ENCODE results near the gene RASAL2. TPM values are rescaled to one million over a fixed set of nuclear protein-coding genes. Genes with fewer than 3 reads are reported as not detected.

The RASAL2 gene
- total RNA-seq, 1 experiment from 2014 or later: 36.8 TPM

DNA sequence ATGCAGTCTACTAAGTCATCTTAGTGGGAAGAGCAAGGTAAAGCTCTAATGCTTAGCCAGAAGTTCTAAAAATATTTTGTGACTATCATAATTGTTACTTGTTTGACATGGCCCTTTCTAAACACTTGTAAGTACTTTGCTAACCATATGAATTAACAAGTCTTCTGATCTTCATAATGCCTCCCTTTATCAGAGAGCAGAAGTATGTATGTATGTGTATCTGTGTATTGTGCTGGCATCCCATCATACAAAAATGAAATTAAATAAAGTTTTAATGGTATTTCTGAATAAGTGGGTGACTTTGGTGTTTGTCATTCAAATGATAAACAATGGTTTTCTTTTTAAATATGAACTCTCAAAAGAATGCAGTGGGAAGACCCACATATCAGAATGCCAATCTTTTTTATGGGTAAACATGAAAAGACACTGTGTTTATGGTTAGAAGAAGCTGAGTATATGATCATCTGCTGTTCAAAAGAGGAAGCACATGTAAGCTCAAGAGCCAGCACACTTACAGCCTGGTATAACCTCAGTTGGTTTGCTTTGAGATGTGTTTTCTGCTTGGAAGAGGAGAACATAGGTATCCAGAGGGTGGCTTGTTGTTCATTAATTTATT, 243.3 kb downstream of the RASAL2 start:
- Histone ChIP-seq H3K9me3 (no peaks in the 10 kb centered on the region), H3K27me3 (replicated peaks; ENCODE audit: control insufficient read depth, insufficient read depth, low read length) (no peaks in the 10 kb centered on the region), H3K36me3 (ENCODE audit: control insufficient read depth, insufficient read depth, low read length) (no peaks in the 10 kb centered on the region), H3K4me1 (peaks cover 6% of the 10 kb centered on the region; the same call in 1 of the 2 replicates), H3K4me3 (ENCODE audit: low read depth, low read length) (no peak overlapping the region)
- intact Hi-C loops (cut with micrococcal nuclease; ENCODE audit: unreplicated experiment): no loop called here
- TF ChIP-seq, protein P1, sequence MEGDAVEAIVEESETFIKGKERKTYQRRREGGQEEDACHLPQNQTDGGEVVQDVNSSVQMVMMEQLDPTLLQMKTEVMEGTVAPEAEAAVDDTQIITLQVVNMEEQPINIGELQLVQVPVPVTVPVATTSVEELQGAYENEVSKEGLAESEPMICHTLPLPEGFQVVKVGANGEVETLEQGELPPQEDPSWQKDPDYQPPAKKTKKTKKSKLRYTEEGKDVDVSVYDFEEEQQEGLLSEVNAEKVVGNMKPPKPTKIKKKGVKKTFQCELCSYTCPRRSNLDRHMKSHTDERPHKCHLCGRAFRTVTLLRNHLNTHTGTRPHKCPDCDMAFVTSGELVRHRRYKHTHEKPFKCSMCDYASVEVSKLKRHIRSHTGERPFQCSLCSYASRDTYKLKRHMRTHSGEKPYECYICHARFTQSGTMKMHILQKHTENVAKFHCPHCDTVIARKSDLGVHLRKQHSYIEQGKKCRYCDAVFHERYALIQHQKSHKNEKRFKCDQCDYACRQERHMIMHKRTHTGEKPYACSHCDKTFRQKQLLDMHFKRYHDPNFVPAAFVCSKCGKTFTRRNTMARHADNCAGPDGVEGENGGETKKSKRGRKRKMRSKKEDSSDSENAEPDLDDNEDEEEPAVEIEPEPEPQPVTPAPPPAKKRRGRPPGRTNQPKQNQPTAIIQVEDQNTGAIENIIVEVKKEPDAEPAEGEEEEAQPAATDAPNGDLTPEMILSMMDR (IDR thresholded peaks at IDR 0.05; ENCODE audit: insufficient read depth in 1 of 2, low read depth in 1 of 2, low read length in 1 of 2, severe bottlenecking in 1 of 2, unreplicated experiment in 1 of 2): no peak
- POLR2A ChIA-PET: no interaction called here
- Mint-ChIP-seq H3K9me3 (ENCODE audit: unreplicated experiment) (no peaks in the 10 kb centered on the region), H3K4me1 (ENCODE audit: low read depth, unreplicated experiment) (peaks cover 6% of the 10 kb centered on the region), H3K27me3 (ENCODE audit: insufficient read depth, unreplicated experiment) (no peaks in the 10 kb centered on the region), H3K4me3 (ENCODE audit: unreplicated experiment) (no peak overlapping the region), H3K36me3 (ENCODE audit: insufficient read depth, unreplicated experiment) (peaks cover 6% of the 10 kb centered on the region), H3K27ac (ENCODE audit: unreplicated experiment) (no peak overlapping the region)
- CTCF ChIA-PET: interaction anchor here (0.6 kb wide), 1 partner anchor 67 kb away, joined by 5 read pairs; no protein-coding TSS in a partner anchor
- DNase-seq: no peak
- BruUV-seq (replicated peaks): no TSS peak

DNA sequence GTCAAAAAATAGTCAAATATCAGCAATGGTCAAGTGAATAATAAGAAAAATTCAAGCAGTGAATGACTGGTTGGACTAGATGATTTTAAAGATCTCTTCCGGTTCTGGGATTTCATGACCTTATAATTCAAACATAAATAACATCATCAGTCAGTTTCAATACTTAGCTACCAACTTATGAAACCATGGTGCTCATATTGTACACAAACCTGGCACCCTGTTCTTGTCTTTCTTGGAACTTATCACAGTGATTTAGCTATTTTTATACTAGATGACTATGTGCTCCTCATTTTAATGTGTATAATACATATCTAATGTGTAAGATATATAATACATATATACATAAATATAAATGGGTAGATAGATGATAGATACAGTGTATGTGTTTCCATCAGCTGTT, 245.9 kb downstream of the RASAL2 start:
- CTCF ChIA-PET: no interaction called here
- Histone ChIP-seq H3K4me3 (ENCODE audit: low read depth, low read length) (no peak overlapping the region), H3K27me3 (replicated peaks; ENCODE audit: control insufficient read depth, insufficient read depth, low read length) (no peaks in the 10 kb centered on the region), H3K9me3 (no peaks in the 10 kb centered on the region), H3K4me1 (peaks cover 17% of the 10 kb centered on the region), H3K36me3 (ENCODE audit: control insufficient read depth, insufficient read depth, low read length) (no peaks in the 10 kb centered on the region)
- no peak overlapping the region for H3K27ac Mint-ChIP-seq (ENCODE audit: unreplicated experiment)
- intact Hi-C loops (cut with micrococcal nuclease; ENCODE audit: unreplicated experiment): no loop called here
- H3K27me3 Mint-ChIP-seq (ENCODE audit: insufficient read depth, unreplicated experiment): no peaks in the 10 kb centered on the region
- no peak for DNase-seq
- BruUV-seq (replicated peaks): no TSS peak
- POLR2A ChIA-PET: no interaction called here
- H3K4me1 Mint-ChIP-seq (ENCODE audit: low read depth, unreplicated experiment): peaks cover 20% of the 10 kb centered on the region
- TF ChIP-seq, protein P1 (IDR thresholded peaks at IDR 0.05; ENCODE audit: insufficient read depth in 1 of 2, low read depth in 1 of 2, low read length in 1 of 2, severe bottlenecking in 1 of 2, unreplicated experiment in 1 of 2): no peak
- no peaks in the 10 kb centered on the region for H3K9me3 Mint-ChIP-seq (ENCODE audit: unreplicated experiment)
- H3K4me3 Mint-ChIP-seq (ENCODE audit: unreplicated experiment): no peak overlapping the region
- H3K36me3 Mint-ChIP-seq (ENCODE audit: insufficient read depth, unreplicated experiment): peaks cover 6% of the 10 kb centered on the region

DNA sequence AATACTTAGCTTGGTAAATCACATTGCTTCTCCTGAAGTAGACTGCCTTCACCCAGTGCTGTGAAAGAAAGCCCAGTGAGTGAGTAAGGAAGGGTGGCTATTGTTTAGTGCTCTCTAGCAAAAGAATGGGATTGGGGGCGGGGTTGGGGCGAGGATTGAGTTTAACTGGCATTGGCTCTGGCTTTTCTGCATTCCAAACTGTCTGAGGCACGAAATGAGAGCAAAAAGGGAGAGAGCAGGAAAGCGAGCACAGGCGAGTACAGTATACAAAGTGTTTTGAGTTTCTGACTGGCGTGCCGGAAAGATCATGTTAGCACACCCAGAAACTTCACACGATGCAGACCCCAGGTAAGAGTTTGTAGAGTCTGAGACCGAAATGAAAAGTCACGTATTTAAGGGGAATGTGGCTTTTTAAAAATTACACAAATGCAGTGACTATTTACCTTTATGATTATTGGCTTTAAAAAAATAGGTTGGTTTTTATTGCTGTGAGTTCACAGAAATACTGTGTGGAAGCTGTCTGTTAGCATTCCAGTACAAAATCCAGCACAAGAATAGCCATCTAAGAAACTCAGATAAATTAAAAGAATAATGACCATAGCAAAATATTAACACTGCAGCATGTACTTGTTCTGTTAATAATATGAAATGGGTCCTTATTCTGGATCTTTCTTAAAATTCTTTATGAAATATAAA, 247.5 kb downstream of the RASAL2 start:
- Histone ChIP-seq H3K27me3 (replicated peaks; ENCODE audit: control insufficient read depth, insufficient read depth, low read length) (no peaks in the 10 kb centered on the region), H3K4me1 (peaks cover 30% of the 10 kb centered on the region), H3K4me3 (ENCODE audit: low read depth, low read length) (peak overlapping the region; percentile 36), H3K9me3 (no peaks in the 10 kb centered on the region), H3K36me3 (ENCODE audit: control insufficient read depth, insufficient read depth, low read length) (no peaks in the 10 kb centered on the region)
- POLR2A ChIA-PET: no interaction called here
- peaks cover 6% of the 10 kb centered on the region for H3K36me3 Mint-ChIP-seq (ENCODE audit: insufficient read depth, unreplicated experiment)
- peak; percentile 83 to 84 for DNase-seq
- H3K9me3 Mint-ChIP-seq (ENCODE audit: unreplicated experiment): no peaks in the 10 kb centered on the region
- TSS peak; percentile 65 for BruUV-seq (replicated peaks)
- TF ChIP-seq, protein P1 (IDR thresholded peaks at IDR 0.05; ENCODE audit: insufficient read depth in 1 of 2, low read depth in 1 of 2, low read length in 1 of 2, severe bottlenecking in 1 of 2, unreplicated experiment in 1 of 2): no peak
- peak overlapping the region; percentile 80 for H3K4me3 Mint-ChIP-seq (ENCODE audit: unreplicated experiment)
- H3K4me1 Mint-ChIP-seq (ENCODE audit: low read depth, unreplicated experiment): peaks cover 35% of the 10 kb centered on the region
- CTCF ChIA-PET: no interaction called here
- no peaks in the 10 kb centered on the region for H3K27me3 Mint-ChIP-seq (ENCODE audit: insufficient read depth, unreplicated experiment)
- intact Hi-C loops (cut with micrococcal nuclease; ENCODE audit: unreplicated experiment): no loop called here
- peak overlapping the region; percentile 89 for H3K27ac Mint-ChIP-seq (ENCODE audit: unreplicated experiment)
